PFSK-1 (cell line): Measurements from ENCODE around the gene DNAJC10.

Source experiments
- FOXP2 ChIP-seq: optimal IDR thresholded peaks from 2 replicates; pipeline ENCODE3; 2011; ENCODE audit warnings: borderline replicate concordance, control low read depth, inconsistent platforms; ENCODE audit not compliant: insufficient read depth; ENCODE audit errors: extremely low read length, extremely low read depth
- POLR2AphosphoS5 ChIP-seq: IDR thresholded peaks from 2 replicates; pipeline ENCODE4 v1.6.1; 2012; ENCODE audit warnings: low read depth, mild to moderate bottlenecking, control low read depth, low read length, moderate library complexity
- SIN3A ChIP-seq: IDR thresholded peaks from 2 replicates; pipeline ENCODE4 v1.6.1; 2012; ENCODE audit warnings: mild to moderate bottlenecking, low read length, moderate library complexity, borderline replicate concordance; ENCODE audit not compliant: insufficient read depth
- TAF1 ChIP-seq: IDR thresholded peaks from 2 replicates; pipeline ENCODE4 v1.6.1; 2012; ENCODE audit warnings: low read length, control low read depth, borderline replicate concordance; ENCODE audit not compliant: insufficient read depth
- TF ChIP-seq, protein P1 (sequence below), 2 experiments: IDR thresholded peaks; 2 replicates each; pipeline versions ENCODE4 v1.6.1 to v1.8.0; 2011 to 2012; ENCODE audit warnings: low read depth in 2 of 2, low read length in 2 of 2, control low read depth in 1 of 2, inconsistent platforms in 1 of 2, mild to moderate bottlenecking in 1 of 2, moderate library complexity in 1 of 2; ENCODE audit not compliant: insufficient read depth in 1 of 2

The DNAJC10 gene

DNA sequence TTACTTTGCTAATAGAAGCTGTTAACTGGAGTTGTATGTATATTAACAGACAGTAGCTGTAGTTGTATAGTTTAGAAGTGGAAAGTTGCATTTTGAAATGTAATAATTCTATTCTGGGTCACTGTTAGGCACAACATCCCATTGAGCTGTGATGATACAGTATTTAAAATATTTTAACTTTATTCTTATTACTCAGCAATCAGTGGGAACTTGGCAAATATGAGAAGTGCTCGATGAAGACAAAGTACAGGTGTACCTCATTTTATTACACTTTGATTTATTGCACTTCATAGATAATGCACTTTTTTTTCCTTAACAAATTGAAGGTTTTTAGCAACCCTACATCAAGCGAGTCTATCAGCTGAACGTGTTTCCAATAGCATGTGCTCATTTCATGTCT lies 8.6 kb downstream of the DNAJC10 start:
- TF ChIP-seq FOXP2: no peak
- no peak for TF ChIP-seq POLR2AphosphoS5
- TF ChIP-seq, protein P1, sequence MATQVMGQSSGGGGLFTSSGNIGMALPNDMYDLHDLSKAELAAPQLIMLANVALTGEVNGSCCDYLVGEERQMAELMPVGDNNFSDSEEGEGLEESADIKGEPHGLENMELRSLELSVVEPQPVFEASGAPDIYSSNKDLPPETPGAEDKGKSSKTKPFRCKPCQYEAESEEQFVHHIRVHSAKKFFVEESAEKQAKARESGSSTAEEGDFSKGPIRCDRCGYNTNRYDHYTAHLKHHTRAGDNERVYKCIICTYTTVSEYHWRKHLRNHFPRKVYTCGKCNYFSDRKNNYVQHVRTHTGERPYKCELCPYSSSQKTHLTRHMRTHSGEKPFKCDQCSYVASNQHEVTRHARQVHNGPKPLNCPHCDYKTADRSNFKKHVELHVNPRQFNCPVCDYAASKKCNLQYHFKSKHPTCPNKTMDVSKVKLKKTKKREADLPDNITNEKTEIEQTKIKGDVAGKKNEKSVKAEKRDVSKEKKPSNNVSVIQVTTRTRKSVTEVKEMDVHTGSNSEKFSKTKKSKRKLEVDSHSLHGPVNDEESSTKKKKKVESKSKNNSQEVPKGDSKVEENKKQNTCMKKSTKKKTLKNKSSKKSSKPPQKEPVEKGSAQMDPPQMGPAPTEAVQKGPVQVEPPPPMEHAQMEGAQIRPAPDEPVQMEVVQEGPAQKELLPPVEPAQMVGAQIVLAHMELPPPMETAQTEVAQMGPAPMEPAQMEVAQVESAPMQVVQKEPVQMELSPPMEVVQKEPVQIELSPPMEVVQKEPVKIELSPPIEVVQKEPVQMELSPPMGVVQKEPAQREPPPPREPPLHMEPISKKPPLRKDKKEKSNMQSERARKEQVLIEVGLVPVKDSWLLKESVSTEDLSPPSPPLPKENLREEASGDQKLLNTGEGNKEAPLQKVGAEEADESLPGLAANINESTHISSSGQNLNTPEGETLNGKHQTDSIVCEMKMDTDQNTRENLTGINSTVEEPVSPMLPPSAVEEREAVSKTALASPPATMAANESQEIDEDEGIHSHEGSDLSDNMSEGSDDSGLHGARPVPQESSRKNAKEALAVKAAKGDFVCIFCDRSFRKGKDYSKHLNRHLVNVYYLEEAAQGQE (IDR thresholded peaks at IDR 0.05; ENCODE audit: insufficient read depth in 1 of 2, low read depth in 2 of 2, low read length in 2 of 2): no peak
- TF ChIP-seq TAF1: no peak

DNA sequence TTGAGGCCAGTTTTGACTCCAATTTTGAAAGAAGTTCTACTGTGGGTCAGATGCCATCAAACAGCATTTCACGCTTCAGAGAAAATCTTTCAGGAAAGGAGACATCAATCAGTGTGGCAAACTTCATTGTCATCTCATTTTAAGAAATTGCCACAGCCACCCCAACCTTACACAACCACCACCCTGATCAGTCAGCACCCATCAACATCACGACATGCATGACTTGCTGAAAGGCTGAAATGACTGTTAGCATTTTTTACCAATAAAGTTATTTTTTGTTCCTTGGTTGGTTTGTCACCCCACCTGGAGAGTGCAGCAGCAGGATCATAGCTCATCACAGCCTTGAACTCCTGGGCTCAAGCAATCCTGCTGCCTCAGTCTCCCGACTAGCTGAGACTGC lies 10.4 kb downstream of the DNAJC10 start:
- TF ChIP-seq TAF1 (no peak), SIN3A (no peak), FOXP2 (no peak), POLR2AphosphoS5 (no peak)
- TF ChIP-seq, protein P1 (IDR thresholded peaks at IDR 0.05; ENCODE audit: insufficient read depth in 1 of 2, low read depth in 2 of 2, low read length in 2 of 2): no peak

DNA sequence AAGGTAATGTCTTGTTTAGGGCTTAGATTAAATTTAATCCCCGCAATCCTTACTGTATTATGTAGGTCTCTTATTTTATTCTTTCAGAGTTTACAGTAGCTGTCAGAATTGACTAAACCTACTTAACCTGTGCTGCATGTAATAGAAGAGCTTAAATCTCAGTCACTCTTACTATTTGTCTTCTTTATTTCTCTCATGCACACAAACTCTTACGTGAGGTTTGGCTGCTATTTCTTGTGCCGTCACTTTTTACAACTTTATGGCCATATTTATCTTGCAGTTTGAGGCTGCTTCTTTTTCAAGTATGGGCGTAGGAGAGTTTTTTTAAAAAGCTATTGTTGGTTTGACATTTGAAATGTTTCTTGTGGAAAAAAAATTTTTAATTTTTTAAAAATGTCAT lies 12.0 kb downstream of the DNAJC10 start:
- TF ChIP-seq TAF1 (no peak), POLR2AphosphoS5 (no peak), SIN3A (no peak)
- TF ChIP-seq, protein P1 (IDR thresholded peaks at IDR 0.05; ENCODE audit: insufficient read depth in 1 of 2, low read depth in 2 of 2, low read length in 2 of 2): no peak

DNA sequence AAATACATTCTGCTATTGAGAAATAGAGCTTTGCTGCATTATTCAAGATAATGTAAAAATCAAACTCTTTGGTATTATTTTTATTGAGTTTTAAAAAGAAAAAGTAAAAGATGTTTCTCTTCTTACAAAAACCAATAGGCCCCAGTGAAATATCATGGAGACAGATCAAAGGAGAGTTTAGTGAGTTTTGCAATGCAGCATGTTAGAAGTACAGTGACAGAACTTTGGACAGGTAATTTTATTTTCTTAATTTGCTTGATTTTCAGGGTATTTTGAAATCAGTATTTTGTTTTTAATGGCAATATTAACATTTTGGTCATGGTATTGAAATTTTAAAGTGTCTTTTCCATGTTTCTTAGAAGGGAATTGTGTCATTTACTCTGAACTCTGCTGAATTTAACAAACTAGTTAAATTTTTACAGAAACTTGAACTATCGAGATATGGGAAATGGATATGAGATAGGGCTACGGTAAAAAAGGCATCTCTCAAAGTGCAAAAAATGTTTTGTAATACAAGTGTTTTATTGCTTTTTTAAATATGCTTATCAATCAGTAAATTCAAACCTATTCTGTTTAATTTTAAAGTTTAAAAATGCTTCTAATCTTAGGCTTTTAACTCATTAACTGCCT lies 13.8 kb downstream of the DNAJC10 start:
- TF ChIP-seq POLR2AphosphoS5: no peak
- TF ChIP-seq, protein P1 (IDR thresholded peaks at IDR 0.05; ENCODE audit: insufficient read depth in 1 of 2, low read depth in 2 of 2, low read length in 2 of 2): no peak
- no peak for TF ChIP-seq FOXP2
- TF ChIP-seq TAF1: no peak
- no peak for TF ChIP-seq SIN3A

DNA sequence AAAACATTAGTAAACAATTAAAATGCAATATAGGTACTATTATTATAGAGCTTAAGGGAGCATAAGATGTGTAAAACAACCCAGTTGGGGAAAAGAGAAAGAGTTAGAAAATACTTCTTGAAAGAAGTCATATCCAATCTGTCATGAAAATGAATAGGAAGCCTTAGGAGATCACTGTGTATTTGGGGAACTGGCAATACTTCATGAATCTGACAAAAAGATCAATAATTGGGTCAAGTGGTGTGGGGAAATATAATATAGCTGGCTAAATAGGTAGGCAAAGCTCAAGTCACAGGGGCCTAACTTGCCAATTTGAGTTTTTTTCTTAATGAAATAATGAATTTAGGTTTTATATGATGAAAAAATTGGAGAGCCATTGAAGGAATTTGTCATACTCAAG lies 14.4 kb downstream of the DNAJC10 start:
- TF ChIP-seq POLR2AphosphoS5: no peak
- TF ChIP-seq, protein P1 (IDR thresholded peaks at IDR 0.05; ENCODE audit: insufficient read depth in 1 of 2, low read depth in 2 of 2, low read length in 2 of 2): no peak
